ENCODE results near the gene RPTOR. TPM values are rescaled to one million over a fixed set of nuclear protein-coding genes. Genes with fewer than 3 reads are reported as not detected.

RPTOR gene
- total and polyA plus RNA-seq, 2 donors (not counting 1 experiment from before 2014, with no cell fraction given), result 6.7 to 22.8 TPM

- TF ChIP-seq EZH2 (IDR thresholded peaks at IDR 0.05; ENCODE audit: low read length, missing control alignments), result no peak
- TF ChIP-seq CTCF (conservative IDR thresholded peaks at IDR 0.05 in 1 of 2, IDR thresholded peaks at IDR 0.05 in 1 of 2; ENCODE audit: low read depth in 1 of 2, low read length in 2 of 2), result no peak
- no peak for DNase-seq (ENCODE audit: low read depth in 2 of 2)
- H3K36me3 ChIP-seq (ENCODE audit: control insufficient read depth, insufficient read depth, low read length), result no peaks in the 10 kb centered on the region
These were observed 391.6 kb downstream of the RPTOR start for GRCh38 chr17:80936218-80936617.

DNA sequence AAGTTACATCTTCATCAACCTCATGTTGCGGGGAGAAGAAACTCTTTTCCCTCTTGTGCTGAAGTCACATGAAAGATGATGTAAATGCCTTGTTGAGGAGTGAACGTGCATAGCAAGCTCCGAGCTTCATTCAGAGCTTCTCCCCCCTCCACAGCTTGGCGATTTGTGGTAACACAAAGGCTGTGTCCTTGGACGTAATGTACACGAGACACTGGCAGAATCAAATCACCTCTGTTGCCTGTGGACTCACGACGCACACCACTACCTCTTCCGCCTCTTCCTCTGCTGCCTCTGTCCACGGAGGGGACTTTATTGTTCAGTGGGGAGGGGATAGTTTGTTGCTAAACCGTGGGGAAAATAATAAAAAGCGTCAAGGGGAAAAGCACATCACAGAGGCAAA is 392.1 kb downstream of the RPTOR start:
- Histone ChIP-seq H3K4me3 (replicated peaks in 1 of 4; ENCODE audit: control extremely low read depth in 1 of 4, insufficient read depth in 1 of 4, low read depth in 3 of 4, low read length in 4 of 4) (no peak overlapping the region), H4K20me1 (ENCODE audit: control insufficient read depth, extremely low read depth, insufficient read depth, low read length) (no peaks in the 10 kb centered on the region), H3K9ac (ENCODE audit: insufficient read depth, low read length) (no peak overlapping the region), H3K36me3 (ENCODE audit: control insufficient read depth, insufficient read depth, low read length) (no peaks in the 10 kb centered on the region), H3K27me3 (ENCODE audit: control insufficient read depth, insufficient read depth, low read length) (no peaks in the 10 kb centered on the region), H3K79me2 (ENCODE audit: control insufficient read depth, insufficient read depth, low read length) (no peaks in the 10 kb centered on the region), H2AFZ (ENCODE audit: low read length) (no peak overlapping the region), H3K27ac (ENCODE audit: insufficient read depth, low read length) (no peak overlapping the region), H3K4me1 (ENCODE audit: control insufficient read depth, extremely low read depth, insufficient read depth, low read length) (peaks cover 2% of the 10 kb centered on the region), H3K4me2 (ENCODE audit: extremely low read depth, insufficient read depth, low read length) (no peak overlapping the region), H3K9me3 (ENCODE audit: control insufficient read depth, insufficient read depth, low read depth, low read length) (no peaks in the 10 kb centered on the region)
- DNase-seq (ENCODE audit: low read depth in 2 of 2), result no peak
- TF ChIP-seq EZH2 (IDR thresholded peaks at IDR 0.05; ENCODE audit: low read length, missing control alignments) (no peak), CTCF (conservative IDR thresholded peaks at IDR 0.05 in 1 of 2, IDR thresholded peaks at IDR 0.05 in 1 of 2; ENCODE audit: low read depth in 1 of 2, low read length in 2 of 2) (no peak)

More at GRCh38 chr17:80936218-80936617, 391.6 kb downstream of the RPTOR start:
- H4K20me1 ChIP-seq (ENCODE audit: control insufficient read depth, extremely low read depth, insufficient read depth, low read length), result no peaks in the 10 kb centered on the region
- H3K4me3 ChIP-seq (replicated peaks in 1 of 4; ENCODE audit: control extremely low read depth in 1 of 4, insufficient read depth in 1 of 4, low read depth in 3 of 4, low read length in 4 of 4), result no peak overlapping the region
- no peaks in the 10 kb centered on the region for H3K79me2 ChIP-seq (ENCODE audit: control insufficient read depth, insufficient read depth, low read length)
- H3K4me1 ChIP-seq (ENCODE audit: control insufficient read depth, extremely low read depth, insufficient read depth, low read length), result peaks cover 3% of the 10 kb centered on the region
- H3K27ac ChIP-seq (ENCODE audit: insufficient read depth, low read length), result no peak overlapping the region
- H3K4me2 ChIP-seq (ENCODE audit: extremely low read depth, insufficient read depth, low read length), result no peak overlapping the region
- H3K9ac ChIP-seq (ENCODE audit: insufficient read depth, low read length), result no peak overlapping the region
- H3K9me3 ChIP-seq (ENCODE audit: control insufficient read depth, insufficient read depth, low read depth, low read length), result no peaks in the 10 kb centered on the region
- H2AFZ ChIP-seq (ENCODE audit: low read length), result no peak overlapping the region
- H3K27me3 ChIP-seq (ENCODE audit: control insufficient read depth, insufficient read depth, low read length), result no peaks in the 10 kb centered on the region

DNA sequence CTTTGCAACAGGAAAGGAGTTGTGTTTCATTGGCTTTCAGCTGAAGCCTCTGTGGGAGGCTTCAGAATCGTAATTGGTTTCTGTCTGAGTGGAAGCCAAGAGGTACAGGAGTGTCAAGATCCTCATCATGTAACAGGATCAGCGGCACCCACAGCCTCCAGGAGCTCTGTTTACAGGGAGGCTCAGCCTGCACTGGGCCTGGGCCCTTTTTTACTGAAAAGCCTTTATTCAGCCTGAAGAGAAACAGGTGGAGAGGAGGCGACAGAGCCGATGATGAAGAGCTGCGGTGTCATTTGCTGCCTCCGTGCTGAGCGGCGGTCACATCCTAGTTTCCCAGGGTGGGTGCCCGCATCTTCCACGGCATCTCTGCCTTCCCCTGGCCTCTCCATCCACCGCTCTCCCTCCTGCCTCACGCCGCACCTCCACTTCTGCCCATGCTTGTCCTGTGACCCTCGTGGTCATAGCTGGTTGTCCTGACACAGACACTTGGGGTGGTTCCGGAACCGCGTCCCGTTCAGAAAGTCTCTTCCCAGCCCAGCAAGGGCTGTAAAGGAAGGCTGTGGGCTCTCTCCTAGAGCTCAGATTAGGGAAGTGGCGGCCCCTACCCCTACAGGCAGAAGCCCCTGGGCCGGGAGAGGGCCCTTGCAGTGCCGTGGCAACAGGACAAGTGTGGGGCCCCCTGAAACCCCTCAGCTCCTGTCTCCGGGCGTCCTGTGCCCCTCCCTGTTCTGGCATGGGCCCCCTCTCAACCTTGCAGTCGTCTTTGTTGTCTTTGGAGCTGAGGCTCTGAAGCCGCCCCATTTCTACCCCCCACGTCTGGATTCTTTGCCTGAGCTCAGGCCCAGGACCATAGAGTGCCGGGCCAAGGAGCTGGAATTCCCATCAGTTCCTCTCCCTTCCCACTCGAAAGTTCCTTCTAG is 393.1 kb downstream of the RPTOR start:
- peak in 1 of 2 donors; percentile 13 for DNase-seq (ENCODE audit: low read depth in 2 of 2)

More for the DNA sequence above, 393.1 kb downstream of the RPTOR start:
- Histone ChIP-seq H3K27ac (ENCODE audit: insufficient read depth, low read length) (no peak overlapping the region), H3K4me1 (ENCODE audit: control insufficient read depth, extremely low read depth, insufficient read depth, low read length) (peaks cover 5% of the 10 kb centered on the region), H3K79me2 (ENCODE audit: control insufficient read depth, insufficient read depth, low read length) (no peaks in the 10 kb centered on the region), H3K4me2 (ENCODE audit: extremely low read depth, insufficient read depth, low read length) (no peak overlapping the region), H2AFZ (ENCODE audit: low read length) (no peak overlapping the region), H3K36me3 (ENCODE audit: control insufficient read depth, insufficient read depth, low read length) (no peaks in the 10 kb centered on the region), H3K9me3 (ENCODE audit: control insufficient read depth, insufficient read depth, low read depth, low read length) (no peaks in the 10 kb centered on the region), H3K4me3 (replicated peaks in 1 of 4; ENCODE audit: control extremely low read depth in 1 of 4, insufficient read depth in 1 of 4, low read depth in 3 of 4, low read length in 4 of 4) (no peak overlapping the region), H3K9ac (ENCODE audit: insufficient read depth, low read length) (no peak overlapping the region), H4K20me1 (ENCODE audit: control insufficient read depth, extremely low read depth, insufficient read depth, low read length) (no peaks in the 10 kb centered on the region), H3K27me3 (ENCODE audit: control insufficient read depth, insufficient read depth, low read length) (no peaks in the 10 kb centered on the region)
- TF ChIP-seq CTCF (conservative IDR thresholded peaks at IDR 0.05 in 1 of 2, IDR thresholded peaks at IDR 0.05 in 1 of 2; ENCODE audit: low read depth in 1 of 2, low read length in 2 of 2) (no peak), EZH2 (IDR thresholded peaks at IDR 0.05; ENCODE audit: low read length, missing control alignments) (no peak)
